ENCODE data around the gene NDUFS1. TPM values are rescaled to one million over a fixed set of nuclear protein-coding genes. Genes with fewer than 3 reads are reported as not detected.
A peak's percentile ranks its signal among the peaks of the same experiment; 100 is the strongest.
"Not testable (repeated sequence)": the region's sequence is repeated elsewhere in the genome, so short reads cannot be mapped to it uniquely, and the experiment has no call there.

NDUFS1 gene
- polyA plus RNA-seq, 1 donor, result 63.7 TPM

DNA sequence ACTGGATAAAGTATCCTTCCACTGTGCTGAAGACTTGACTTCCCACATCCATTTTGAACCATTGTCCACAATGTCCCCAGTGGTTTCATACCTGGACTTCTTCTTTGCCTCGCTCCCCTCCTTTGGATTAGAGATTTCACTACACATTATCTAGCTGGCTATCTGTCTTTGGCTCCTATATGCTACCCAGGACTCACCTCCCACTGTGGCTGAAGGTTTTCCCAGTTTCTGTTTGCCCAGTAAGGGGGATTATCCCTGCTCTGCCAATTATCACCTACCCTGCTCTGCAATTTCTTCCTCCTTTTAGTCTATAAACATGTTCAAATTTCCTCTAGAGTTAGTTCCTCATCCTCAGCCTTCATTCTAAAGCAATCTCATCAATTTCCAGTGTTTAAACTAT is 9.1 kb downstream of the NDUFS1 start:
- no CpG with 5 or more reads among the region's 1 CpG for WGBS (ENCODE audit: insufficient coverage, low lambda C conversion rate)
- H3K4me1 ChIP-seq (ENCODE audit: control insufficient read depth, insufficient read depth, low read length), result no peaks in the 10 kb centered on the region
- H3K27ac ChIP-seq (ENCODE audit: low read length), result no peak overlapping the region
- no peak for DNase-seq
- H3K36me3 ChIP-seq (ENCODE audit: control insufficient read depth, insufficient read depth, low read length), result peaks cover 50% of the 10 kb centered on the region
- H3K27me3 ChIP-seq (ENCODE audit: control insufficient read depth, insufficient read depth, low read length), result no peaks in the 10 kb centered on the region
- H3K9me3 ChIP-seq (ENCODE audit: control insufficient read depth, low read depth, low read length), result no peaks in the 10 kb centered on the region
- H3K4me3 ChIP-seq (ENCODE audit: low read length), result no peak overlapping the region

DNA sequence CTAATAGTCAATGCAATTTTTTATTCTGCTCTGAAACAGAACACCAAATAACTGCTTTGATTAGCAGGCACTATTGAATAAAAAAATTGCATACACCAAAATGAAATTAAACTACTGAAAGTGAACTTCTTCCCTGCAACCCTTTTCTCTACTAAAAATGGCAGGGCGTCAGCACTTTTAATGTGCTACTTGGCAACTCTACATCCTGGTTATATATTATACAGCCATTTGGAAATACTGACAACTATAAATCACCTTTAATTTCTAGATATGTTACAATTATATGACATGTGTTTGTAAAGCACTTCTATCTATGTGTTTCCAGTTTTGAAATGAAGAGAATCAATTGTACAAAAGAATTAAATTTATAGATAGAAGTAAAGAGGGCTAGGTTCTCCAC is 9.9 kb downstream of the NDUFS1 start:
- Histone ChIP-seq H3K27me3 (ENCODE audit: control insufficient read depth, insufficient read depth, low read length) (no peaks in the 10 kb centered on the region), H3K27ac (ENCODE audit: low read length) (no peak overlapping the region), H3K4me1 (ENCODE audit: control insufficient read depth, insufficient read depth, low read length) (no peaks in the 10 kb centered on the region), H3K36me3 (ENCODE audit: control insufficient read depth, insufficient read depth, low read length) (peaks cover 54% of the 10 kb centered on the region), H3K4me3 (ENCODE audit: low read length) (no peak overlapping the region), H3K9me3 (ENCODE audit: control insufficient read depth, low read depth, low read length) (no peaks in the 10 kb centered on the region)
- WGBS (ENCODE audit: insufficient coverage, low lambda C conversion rate), result 78% methylated on average over 1 of the region's 1 CpG
- DNase-seq, result no peak

DNA sequence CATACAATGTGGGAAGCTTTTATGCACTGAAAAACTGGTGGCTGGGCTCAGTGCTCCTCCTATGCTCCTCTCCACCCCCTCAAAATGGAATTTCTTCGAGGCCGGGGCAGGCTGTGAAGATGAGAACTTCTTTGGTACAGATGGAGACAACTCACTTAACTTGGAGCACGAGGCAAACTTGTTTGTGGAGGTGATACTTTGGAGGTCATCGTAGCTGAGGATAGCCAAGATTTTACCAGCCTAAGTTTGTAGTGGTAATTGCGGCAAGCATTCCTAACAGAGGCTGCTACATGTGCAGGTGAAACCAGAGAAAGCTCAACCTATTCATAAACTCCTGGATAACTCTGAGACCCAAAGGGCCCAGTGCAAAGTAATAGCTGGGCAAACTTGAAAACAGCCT is 13.6 kb downstream of the NDUFS1 start:
- Histone ChIP-seq H3K27ac (ENCODE audit: low read length) (no peak overlapping the region), H3K36me3 (ENCODE audit: control insufficient read depth, insufficient read depth, low read length) (peaks cover 75% of the 10 kb centered on the region), H3K4me1 (ENCODE audit: control insufficient read depth, insufficient read depth, low read length) (no peaks in the 10 kb centered on the region), H3K9me3 (ENCODE audit: control insufficient read depth, low read depth, low read length) (no peaks in the 10 kb centered on the region), H3K4me3 (ENCODE audit: low read length) (no peak overlapping the region), H3K27me3 (ENCODE audit: control insufficient read depth, insufficient read depth, low read length) (no peaks in the 10 kb centered on the region)
- DNase-seq, result no peak
- no CpG with 5 or more reads among the region's 5 CpGs for WGBS (ENCODE audit: insufficient coverage, low lambda C conversion rate)

- peaks cover 76% of the 10 kb centered on the region for H3K36me3 ChIP-seq (ENCODE audit: control insufficient read depth, insufficient read depth, low read length)
- H3K27me3 ChIP-seq (ENCODE audit: control insufficient read depth, insufficient read depth, low read length), result no peaks in the 10 kb centered on the region
- H3K27ac ChIP-seq (ENCODE audit: low read length), result no peak overlapping the region
- no peaks in the 10 kb centered on the region for H3K9me3 ChIP-seq (ENCODE audit: control insufficient read depth, low read depth, low read length)
- no CpG with 5 or more reads among the region's 2 CpGs for WGBS (ENCODE audit: insufficient coverage, low lambda C conversion rate)
- DNase-seq, result no peak
- H3K4me1 ChIP-seq (ENCODE audit: control insufficient read depth, insufficient read depth, low read length), result no peaks in the 10 kb centered on the region
- H3K4me3 ChIP-seq (ENCODE audit: low read length), result no peak overlapping the region
Measured at GRCh38 chr2:206144383-206144782, 14.9 kb downstream of the NDUFS1 start.

DNA sequence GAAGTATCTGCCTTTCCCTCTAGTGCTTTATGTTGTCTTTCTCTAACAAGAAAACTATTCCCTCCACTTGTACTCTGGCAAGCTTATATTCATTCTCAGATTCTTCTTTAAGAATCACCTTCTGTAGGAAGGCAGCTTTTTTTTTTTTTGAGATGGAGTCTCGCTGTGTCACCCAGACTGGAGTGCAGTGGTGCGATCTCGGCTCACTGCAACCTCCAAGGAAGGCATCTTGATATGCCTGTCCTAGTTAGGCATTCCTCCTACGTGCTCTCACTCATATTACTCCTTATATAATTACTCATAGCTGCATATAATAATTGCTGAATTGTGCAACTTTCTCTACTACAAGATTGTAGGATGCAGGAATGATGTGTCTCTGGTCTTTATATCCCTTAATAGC is 15.8 kb downstream of the NDUFS1 start:
- Histone ChIP-seq H3K4me3 (ENCODE audit: low read length) (no peak overlapping the region), H3K4me1 (ENCODE audit: control insufficient read depth, insufficient read depth, low read length) (no peaks in the 10 kb centered on the region), H3K36me3 (ENCODE audit: control insufficient read depth, insufficient read depth, low read length) (peaks cover 79% of the 10 kb centered on the region), H3K9me3 (ENCODE audit: control insufficient read depth, low read depth, low read length) (no peaks in the 10 kb centered on the region), H3K27me3 (ENCODE audit: control insufficient read depth, insufficient read depth, low read length) (no peaks in the 10 kb centered on the region), H3K27ac (ENCODE audit: low read length) (no peak overlapping the region)
- WGBS (ENCODE audit: insufficient coverage, low lambda C conversion rate), result no CpG with 5 or more reads among the region's 4 CpGs
- no peak for DNase-seq

DNA sequence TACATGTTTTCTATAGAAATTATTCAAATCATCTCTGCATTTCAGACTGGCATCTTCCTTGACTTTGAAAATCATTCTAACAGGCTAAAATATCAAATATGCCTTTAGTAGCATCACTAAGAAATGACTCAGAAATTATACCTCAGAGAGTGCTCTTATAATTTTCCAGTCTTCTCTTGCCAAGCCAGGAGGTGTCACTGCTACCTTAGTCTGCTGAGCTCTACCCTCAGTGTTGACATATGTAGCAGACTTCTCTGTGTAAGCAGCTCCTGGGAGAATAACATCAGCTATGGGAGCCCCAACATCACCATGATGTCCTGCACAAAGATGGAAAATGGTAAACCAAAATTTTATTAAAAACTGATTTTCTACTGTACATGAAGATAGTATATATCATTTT is 31.6 kb downstream of the NDUFS1 start:
- peaks cover 68% of the 10 kb centered on the region for H3K36me3 ChIP-seq (ENCODE audit: control insufficient read depth, insufficient read depth, low read length)
- no peaks in the 10 kb centered on the region for H3K4me1 ChIP-seq (ENCODE audit: control insufficient read depth, insufficient read depth, low read length)
- H3K4me3 ChIP-seq (ENCODE audit: low read length), result no peak overlapping the region
- no peaks in the 10 kb centered on the region for H3K9me3 ChIP-seq (ENCODE audit: control insufficient read depth, low read depth, low read length)
- H3K27ac ChIP-seq (ENCODE audit: low read length), result no peak overlapping the region
- no peak for DNase-seq
- no peaks in the 10 kb centered on the region for H3K27me3 ChIP-seq (ENCODE audit: control insufficient read depth, insufficient read depth, low read length)

- no peak for DNase-seq
- no peaks in the 10 kb centered on the region for H3K27me3 ChIP-seq (ENCODE audit: control insufficient read depth, insufficient read depth, low read length)
- no peak overlapping the region for H3K4me3 ChIP-seq (ENCODE audit: low read length)
- H3K27ac ChIP-seq (ENCODE audit: low read length), result no peak overlapping the region
- peaks cover 73% of the 10 kb centered on the region for H3K36me3 ChIP-seq (ENCODE audit: control insufficient read depth, insufficient read depth, low read length)
- no peaks in the 10 kb centered on the region for H3K4me1 ChIP-seq (ENCODE audit: control insufficient read depth, insufficient read depth, low read length)
- no peaks in the 10 kb centered on the region for H3K9me3 ChIP-seq (ENCODE audit: control insufficient read depth, low read depth, low read length)
Measured at GRCh38 chr2:206125901-206126300, 33.3 kb downstream of the NDUFS1 start.

- H3K36me3 ChIP-seq (ENCODE audit: control insufficient read depth, insufficient read depth, low read length), result peaks cover 61% of the 10 kb centered on the region
- not testable (repeated sequence) for H3K4me3 ChIP-seq (ENCODE audit: low read length); H3K9me3 ChIP-seq (ENCODE audit: control insufficient read depth, low read depth, low read length); DNase-seq; H3K4me1 ChIP-seq (ENCODE audit: control insufficient read depth, insufficient read depth, low read length); H3K27ac ChIP-seq (ENCODE audit: low read length); H3K27me3 ChIP-seq (ENCODE audit: control insufficient read depth, insufficient read depth, low read length)
- no CpG with 5 or more reads among the region's 3 CpGs for WGBS (ENCODE audit: insufficient coverage, low lambda C conversion rate)
Measured at GRCh38 chr2:206122569-206122968, 36.7 kb downstream of the NDUFS1 start.

DNA sequence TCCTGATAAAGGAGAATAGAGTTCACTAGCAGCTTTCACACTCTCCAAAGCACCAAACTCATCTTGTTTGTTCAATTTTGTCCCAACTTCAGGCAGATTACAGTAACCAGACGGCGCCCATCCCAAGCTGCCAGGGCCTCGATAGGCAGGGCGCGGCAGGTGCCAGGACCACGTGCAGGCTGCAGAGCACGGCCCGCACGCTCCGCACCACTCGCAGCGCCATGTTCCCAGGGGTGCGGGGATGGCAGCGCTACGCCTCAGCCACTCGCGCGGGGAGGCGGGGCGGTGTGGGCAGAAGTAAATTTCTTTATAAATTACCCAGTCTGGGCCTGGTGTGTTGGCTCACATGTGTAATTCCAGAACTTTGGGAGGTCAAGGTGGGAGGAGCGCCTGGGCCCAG is 43.0 kb downstream of the NDUFS1 start:
- no peaks in the 10 kb centered on the region for H3K27me3 ChIP-seq (ENCODE audit: control insufficient read depth, insufficient read depth, low read length)
- no CpG with 5 or more reads among the region's 21 CpGs for WGBS (ENCODE audit: insufficient coverage, low lambda C conversion rate)
- no peak overlapping the region for H3K4me3 ChIP-seq (ENCODE audit: low read length)
- DNase-seq, result no peak
- H3K27ac ChIP-seq (ENCODE audit: low read length), result no peak overlapping the region
- H3K9me3 ChIP-seq (ENCODE audit: control insufficient read depth, low read depth, low read length), result no peaks in the 10 kb centered on the region
- H3K36me3 ChIP-seq (ENCODE audit: control insufficient read depth, insufficient read depth, low read length), result peaks cover 21% of the 10 kb centered on the region
- H3K4me1 ChIP-seq (ENCODE audit: control insufficient read depth, insufficient read depth, low read length), result no peaks in the 10 kb centered on the region

DNA sequence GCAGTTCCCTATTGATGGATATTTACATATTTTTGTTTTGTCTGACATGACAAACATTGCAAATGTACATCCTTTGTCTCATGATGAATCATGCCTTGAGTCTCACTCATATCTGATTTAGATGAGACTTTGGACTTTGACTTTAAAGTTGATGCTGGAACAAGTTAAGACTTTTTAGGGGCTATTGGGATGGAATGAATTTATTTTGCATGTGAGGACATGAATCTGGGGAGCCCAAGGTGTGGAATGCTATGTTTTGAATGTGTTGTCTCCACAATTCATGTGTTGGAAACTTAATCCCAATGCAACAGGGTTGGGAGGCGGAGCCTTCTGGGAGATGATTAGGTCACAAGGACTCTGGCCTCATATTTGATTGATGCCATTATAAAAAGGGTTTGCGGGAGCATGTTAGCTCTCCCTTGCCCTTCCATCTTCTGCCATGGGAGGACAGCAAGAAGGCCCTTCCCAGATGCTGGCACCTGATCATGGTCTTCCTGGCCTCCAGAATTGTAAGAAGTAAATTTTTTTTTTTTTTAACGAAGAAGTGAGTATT is 44.1 kb downstream of the NDUFS1 start:
- Histone ChIP-seq H3K36me3 (ENCODE audit: control insufficient read depth, insufficient read depth, low read length) (peaks cover 10% of the 10 kb centered on the region), H3K4me1 (ENCODE audit: control insufficient read depth, insufficient read depth, low read length) (no peaks in the 10 kb centered on the region), H3K9me3 (ENCODE audit: control insufficient read depth, low read depth, low read length) (no peaks in the 10 kb centered on the region), H3K4me3 (ENCODE audit: low read length) (no peak overlapping the region), H3K27me3 (ENCODE audit: control insufficient read depth, insufficient read depth, low read length) (no peaks in the 10 kb centered on the region), H3K27ac (ENCODE audit: low read length) (no peak overlapping the region)
- WGBS (ENCODE audit: insufficient coverage, low lambda C conversion rate), result no CpG with 5 or more reads among the region's 3 CpGs
- peak; percentile 19 to 21 for DNase-seq

DNA sequence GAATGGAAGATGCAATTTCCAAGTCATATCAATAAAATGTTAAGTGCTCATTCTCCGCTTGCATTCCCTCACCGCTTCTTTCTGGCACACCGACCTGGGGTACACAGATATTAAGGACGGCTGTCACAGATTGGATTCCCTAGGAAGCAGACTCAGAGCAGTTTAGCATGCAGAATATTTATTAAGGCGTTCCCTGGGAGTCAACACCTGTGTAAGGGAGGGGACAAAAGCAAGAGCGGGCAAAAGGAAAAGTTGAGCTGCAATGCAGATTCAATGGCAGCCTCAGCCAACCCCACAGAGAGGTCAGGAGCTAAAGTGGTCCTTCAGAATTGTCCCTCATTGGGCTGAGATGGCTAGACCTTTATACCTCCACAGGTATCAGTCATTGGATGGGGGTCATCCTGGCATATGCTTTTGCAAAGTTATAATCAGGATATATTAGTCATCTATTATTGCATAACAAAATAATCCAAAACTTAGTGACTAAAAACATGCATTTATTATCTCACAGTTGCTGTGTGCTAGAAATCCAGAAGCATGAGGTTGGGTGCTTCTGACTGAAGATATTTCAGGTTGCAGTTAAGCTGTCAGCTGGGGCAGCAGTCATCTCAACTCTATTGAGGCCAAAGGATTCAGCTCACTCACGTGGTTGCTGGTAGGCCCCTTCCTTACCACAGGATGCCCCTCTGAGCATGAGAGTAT is 46.2 kb downstream of the NDUFS1 start:
- no peak overlapping the region for H3K27ac ChIP-seq (ENCODE audit: low read length)
- no peaks in the 10 kb centered on the region for H3K4me1 ChIP-seq (ENCODE audit: control insufficient read depth, insufficient read depth, low read length)
- H3K36me3 ChIP-seq (ENCODE audit: control insufficient read depth, insufficient read depth, low read length), result peaks cover 5% of the 10 kb centered on the region
- DNase-seq, result no peak
- H3K9me3 ChIP-seq (ENCODE audit: control insufficient read depth, low read depth, low read length), result no peaks in the 10 kb centered on the region
- H3K4me3 ChIP-seq (ENCODE audit: low read length), result no peak overlapping the region
- no CpG with 5 or more reads among the region's 7 CpGs for WGBS (ENCODE audit: insufficient coverage, low lambda C conversion rate)
- no peaks in the 10 kb centered on the region for H3K27me3 ChIP-seq (ENCODE audit: control insufficient read depth, insufficient read depth, low read length)

All from large intestine (tissue), 3 donors.